Right ventricle myocardium superior (tissue), 1 donor: Measurements from ENCODE around the gene PGAP3. TPM values are rescaled to one million over a fixed set of nuclear protein-coding genes. Genes with fewer than 3 reads are reported as not detected.

Experiments used
- ATAC-seq: fragments of 200-7000 bp; cut with Tn5 transposase; one replicate; pipeline ENCODE4 v1.9.1; 2020; ENCODE audit warnings: mild to moderate bottlenecking; ENCODE audit not compliant: poor library complexity
- DNase-seq: peaks from one replicate; pipeline ENCODE4 v3.0.0-alpha.2; 2020
- intact Hi-C: fragments of 100-400 bp; cut with DNase I; formaldehyde crosslinking; loops from one replicate; pipeline ENCODE4 v1.11.2; 2022
- total RNA-seq: library from RNA; stranded (reverse); fragmentation: NEBNext Ultra II Directional; extraction: Animal tissue kit (Norgen Biotek cat#: 25700); gene quantifications from one replicate; pipeline ENCODE4 v1.2.1, GENCODE V29; 2021
- donor health status: DM: no; HTN: yes; CAD: no; lungs with severe emphysema.

Gene PGAP3
- total RNA-seq, 1 donor from 2014 or later: 10.0 TPM

DNA sequence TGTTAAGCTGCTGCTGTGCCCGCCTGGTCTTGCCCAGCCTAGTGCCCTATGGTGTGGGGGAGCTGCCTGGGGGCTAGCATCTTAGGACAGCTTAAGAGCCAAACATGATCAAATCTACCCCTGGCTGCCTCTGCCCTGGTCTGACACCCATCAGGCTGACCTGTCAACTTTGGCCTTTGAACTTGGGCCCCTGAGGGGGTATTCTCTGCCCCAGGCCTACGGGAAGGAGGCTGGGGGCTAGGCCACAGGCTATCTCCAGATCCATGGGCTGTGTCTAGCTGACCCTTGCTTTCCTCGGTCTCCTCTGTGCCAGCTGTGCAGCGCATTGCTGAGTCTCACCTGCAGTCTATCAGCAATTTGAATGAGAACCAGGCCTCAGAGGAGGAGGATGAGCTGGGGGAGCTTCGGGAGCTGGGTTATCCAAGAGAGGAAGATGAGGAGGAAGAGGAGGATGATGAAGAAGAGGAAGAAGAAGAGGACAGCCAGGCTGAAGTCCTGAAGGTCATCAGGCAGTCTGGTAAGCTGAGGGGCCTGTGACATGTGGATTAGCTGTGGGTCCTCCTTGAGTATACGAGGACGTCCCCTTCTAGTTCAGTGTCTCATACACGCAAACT is 54.2 kb downstream of the PGAP3 start:
- DNase-seq (no peak), ATAC-seq (no peak)
- intact Hi-C loops: no loop called here

DNA sequence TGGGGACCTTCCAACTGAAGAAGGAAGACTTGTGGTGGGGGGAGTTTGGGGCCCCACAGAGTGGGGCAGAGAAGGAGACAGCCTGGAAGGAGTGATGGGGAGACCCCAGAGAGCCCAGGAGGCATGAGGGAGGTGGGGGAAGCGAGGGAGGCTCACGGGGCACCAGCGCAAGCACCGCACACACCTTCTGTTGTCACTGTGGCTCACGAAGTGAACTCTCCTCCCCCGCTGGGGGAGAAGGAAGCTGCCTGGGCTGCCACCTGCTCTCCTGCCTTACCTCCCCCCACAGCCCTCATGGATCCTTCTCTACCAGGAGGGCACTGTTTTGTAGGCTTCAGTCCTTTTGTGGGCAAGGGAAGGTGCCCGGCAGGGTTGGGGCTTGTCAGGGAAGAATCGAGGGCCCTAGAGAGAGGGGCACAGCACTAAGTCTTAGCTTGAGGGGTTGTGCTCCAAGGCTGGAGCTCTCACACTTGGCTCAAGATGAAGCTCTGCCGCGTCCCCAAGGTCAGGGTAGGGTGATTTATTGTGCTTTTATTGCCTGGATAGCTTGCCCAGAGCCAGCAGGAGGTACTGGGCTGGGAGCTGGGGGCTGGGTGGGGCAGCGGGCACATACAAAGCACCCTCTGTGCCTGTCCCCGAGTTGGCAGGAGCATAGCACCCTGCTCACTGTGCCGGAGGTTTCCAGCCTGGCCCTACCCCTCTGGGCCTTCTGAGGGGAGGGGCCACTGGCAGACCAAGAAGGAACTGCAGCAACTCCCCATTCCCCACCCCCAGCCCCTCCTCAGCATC is 55.5 kb downstream of the PGAP3 start:
- ATAC-seq (no peak), DNase-seq (no peak)
- intact Hi-C loops: no loop called here

DNA sequence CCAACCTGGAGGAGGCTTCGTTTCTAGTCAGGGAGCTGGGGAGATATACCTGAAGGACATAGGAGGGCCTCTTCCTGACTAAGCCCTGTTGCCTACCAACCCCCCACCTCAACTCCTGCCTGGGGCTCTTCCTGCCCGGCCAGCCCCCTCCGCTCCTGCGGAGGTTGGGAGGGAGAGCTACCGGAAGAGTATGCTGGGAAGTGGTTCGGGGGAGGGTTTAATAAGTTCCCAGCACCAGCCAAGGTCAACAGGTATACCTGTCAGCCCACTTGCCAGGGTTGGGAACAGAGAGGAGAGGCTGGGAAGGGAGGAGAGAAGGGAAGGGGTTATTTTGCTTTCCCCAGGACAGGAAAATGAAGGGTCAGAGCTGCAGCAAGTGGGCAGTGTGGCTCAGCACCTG is 56.5 kb downstream of the PGAP3 start:
- no peak for ATAC-seq
- intact Hi-C loops: no loop called here
- DNase-seq: no peak

DNA sequence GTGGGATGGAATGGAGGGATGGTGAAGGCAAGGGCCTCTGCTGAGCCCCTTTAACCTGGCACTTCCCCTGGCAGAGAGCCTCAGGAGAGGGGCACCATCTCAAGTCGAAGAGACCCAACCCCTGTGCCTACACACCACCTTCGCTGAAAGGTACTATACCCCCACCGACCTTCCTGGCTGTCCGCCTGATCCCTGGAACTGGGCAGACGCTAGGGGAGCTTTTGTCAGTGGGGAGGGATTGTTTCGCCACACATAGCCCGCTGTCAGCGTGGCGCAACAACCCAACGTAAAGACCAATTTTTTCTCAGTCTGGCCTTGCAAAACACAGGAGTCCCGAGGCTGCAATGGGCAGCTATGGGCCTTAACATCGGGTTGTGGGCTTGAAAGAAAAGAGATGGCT is 58.0 kb downstream of the PGAP3 start:
- ATAC-seq (no peak), DNase-seq (no peak)
- intact Hi-C loops: no loop called here

DNA sequence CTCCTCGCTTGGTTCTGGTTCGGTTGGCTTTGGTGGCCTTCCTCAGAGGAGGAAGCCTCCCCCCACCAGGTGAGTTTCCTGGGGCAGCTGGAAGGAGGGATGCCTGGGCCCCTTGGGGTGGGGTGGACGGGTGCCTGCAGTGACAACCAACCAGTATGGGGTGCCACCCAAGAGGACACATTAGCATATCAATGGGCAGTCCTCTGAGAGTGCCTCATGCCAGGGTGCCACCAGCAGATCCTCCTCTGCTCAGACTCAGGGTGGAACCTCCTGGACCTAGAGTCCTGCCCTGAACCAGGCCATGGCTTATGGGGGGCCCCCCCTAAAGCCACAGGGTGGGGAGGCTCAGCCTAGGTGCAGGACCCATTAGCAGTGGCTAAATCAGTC is 58.4 kb downstream of the PGAP3 start:
- ATAC-seq (no peak), DNase-seq (no peak)
- intact Hi-C loops: no loop called here

DNA sequence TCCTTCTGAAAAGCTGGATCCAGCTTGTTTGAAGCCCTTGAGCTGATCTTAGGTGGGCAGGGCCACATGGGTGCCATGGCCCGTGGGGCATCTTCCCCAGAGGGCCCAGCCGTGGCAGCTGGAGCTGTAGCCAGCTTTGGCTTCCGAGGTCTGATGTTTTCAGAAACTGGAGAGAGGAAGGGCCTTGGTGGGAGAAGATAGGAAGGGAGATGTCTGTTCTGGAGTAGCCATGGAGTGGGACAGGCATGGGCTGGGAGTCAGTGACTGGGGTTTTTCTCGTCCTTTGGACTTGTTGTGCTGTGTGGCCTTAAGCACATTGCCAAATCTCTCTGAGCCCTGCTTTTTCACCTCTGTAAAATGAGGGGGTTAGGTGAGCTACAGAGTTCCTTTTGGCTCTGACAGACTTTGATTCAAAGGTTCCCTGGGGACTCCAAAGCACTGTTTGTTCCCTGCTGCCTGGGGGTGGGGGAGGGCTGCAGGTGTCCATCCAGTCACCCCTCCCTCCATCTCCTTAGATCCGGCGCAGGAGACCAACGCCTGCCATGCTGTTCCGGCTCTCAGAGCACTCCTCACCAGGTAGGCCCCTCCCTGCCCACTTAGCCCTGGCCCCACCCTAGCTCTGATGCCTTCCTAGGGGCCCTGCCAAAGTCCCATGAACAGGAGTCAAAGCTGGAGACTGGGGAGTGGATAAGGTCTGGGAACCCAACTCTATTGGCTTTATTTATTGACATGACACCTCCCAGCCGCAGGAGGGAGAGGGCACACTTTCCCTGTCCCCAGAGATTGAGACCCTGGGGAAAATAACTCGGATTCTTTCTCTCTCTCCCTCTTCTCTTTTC is 59.0 kb downstream of the PGAP3 start:
- intact Hi-C loops: no loop called here
- ATAC-seq (peak; percentile 5), DNase-seq (no peak)

DNA sequence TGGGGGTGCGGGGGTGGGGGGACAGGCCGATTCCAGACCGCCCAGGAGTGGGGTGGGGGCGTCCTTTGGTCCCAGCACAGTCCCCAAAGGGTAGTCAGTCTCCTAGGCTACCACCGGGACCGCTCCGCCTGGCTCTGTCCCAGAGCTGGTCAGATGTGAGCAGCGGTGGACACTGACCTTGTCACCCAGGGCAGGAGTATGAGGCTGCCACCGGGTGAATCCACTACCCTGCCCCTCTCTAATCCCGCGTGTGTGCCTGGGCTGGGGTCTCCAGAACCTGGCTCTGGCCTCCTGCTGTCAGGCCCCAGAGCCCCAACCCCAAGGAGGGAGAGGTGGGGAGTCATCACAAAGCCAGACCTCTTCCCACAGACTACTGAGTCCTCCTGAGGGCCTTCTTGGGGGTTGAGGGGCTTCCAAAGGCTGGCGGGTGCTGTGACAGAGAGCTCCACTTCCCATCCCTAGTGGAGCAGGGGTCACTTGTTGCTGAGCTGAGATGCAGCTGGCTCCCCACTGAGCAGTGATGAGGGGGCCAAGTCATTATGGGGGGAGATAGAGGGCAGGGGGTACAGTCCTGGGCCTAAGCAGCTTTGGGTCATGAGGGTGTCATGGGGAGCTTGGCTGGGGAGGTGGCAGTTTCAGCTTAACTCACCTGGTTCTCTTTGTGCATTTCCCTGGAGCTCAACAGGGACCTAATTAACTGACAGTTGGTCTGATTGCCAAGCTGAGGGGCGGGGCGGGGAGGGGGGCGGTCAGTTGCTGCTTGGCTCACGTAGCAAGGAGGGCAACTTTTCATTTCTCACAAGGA is 59.9 kb downstream of the PGAP3 start:
- no peak for ATAC-seq
- DNase-seq: no peak
- intact Hi-C loops: no loop called here

DNA sequence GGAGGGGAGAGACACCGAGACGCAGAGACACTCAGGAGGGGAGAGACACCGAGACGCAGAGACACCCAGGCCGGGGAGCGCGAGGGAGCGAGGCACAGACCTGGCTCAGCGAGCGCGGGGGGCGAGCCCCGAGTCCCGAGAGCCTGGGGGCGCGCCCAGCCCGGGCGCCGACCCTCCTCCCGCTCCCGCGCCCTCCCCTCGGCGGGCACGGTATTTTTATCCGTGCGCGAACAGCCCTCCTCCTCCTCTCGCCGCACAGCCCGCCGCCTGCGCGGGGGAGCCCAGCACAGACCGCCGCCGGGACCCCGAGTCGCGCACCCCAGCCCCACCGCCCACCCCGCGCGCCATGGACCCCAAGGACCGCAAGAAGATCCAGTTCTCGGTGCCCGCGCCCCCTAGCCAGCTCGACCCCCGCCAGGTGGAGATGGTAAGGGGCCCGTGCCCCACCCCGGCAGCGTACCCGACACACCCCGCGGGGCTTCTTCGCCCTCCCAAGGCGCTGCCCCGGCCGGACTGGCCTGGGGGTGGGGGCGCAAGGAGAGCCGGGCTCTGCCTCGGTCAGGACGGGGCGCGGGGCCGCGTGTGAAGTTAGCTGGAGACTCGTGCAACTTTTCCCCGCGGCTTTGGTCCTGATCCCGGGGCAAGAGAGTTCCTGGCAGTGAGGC is 60.7 kb downstream of the PGAP3 start:
- DNase-seq (no peak), ATAC-seq (no peak)
- intact Hi-C loops: no loop called here

DNA sequence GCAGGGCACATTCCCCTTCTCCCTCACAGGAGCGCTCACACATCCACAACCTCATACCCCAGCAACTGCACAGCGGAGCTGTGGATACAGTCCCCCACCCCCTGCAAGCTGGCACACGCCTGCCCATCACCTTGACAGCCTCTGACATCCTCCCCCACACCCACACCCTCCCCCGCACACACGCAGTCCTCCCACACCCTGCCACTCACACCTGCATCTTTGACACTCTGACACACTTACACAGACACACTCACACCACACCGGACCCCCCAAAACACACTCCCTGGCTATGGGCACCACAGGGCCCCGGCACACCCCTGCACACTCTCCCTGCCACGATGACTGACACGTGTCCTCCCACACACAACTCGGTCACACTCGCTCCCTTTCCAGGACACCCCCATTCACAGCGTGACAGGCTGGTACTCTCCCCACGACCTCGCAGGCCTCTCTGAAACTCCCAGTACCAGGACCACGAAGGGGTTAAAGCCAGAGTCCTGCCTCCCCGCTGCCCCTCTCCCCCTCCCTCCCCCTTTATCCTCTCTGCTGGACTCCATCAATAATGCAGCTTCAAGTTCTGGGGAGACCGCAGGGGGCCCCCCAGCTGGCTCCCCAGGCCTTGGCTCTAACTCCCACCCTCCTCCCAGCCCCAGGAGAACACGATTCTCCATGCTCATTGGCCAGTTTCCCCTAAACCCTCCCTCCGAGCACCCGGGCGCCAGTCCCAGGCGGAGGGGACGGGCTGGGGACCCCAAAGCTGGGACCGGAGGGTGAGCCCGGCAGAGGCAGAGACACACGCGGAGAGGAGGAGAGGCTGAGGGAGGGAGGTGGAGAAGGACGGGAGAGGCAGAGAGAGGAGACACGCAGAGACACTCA is 61.4 kb downstream of the PGAP3 start, which contains the start of gene PPP1R1B:
PPP1R1B (plus strand) TSS at position 782 of the 876 bp plus-strand sequence. CDS start 441 bp downstream, outside the sequence.
- intact Hi-C loops: no loop called here
- ATAC-seq (no peak), DNase-seq (no peak)

DNA sequence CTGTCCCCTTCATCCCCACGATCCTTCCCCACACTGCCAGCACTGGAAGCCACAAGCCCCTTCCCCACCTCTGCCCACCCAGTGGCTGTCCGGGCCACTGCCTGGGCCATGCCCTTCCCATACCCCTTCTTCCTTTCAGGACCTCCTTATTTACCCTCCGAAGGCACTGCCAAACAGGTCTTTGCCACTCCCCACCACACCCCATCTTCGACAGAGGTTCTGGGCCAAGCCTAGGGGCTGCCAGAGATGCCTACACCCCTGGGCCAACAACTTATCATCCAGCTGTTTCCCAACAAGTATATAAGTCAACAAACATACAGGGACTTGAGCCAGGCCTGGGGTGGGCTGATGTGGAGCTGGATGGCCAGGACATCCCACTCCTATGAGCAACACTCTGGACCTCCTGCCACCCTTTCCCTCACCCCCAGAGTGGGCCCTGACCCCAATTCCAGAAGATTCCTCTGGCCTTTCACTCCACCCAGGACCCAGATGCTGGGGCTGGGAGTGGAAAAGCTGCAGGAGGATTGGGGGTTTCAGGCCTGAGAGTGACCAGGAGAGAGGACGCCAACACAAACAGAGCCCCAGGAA is 62.6 kb downstream of the PGAP3 start:
- intact Hi-C loops: no loop called here
- DNase-seq (no peak), ATAC-seq (no peak)

DNA sequence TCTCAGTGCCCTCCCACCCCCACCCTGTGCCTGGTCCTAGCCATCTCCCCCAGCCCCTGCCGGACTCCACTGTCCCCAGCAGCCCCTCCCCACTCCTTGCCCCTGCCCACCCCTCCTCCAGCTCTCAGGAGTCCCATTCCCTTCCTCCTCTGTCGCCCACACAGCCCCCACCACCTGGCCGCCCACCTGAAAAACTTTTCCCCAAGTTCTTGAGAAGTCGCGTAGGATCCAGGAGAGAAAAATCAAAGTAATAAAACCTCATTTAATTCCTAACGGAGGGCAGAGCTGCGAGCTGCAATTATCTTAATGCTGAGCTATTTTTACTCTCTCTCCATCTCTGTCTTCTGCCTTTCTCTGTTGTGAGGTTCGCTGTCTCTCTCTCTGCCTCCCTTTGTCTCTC is 63.5 kb downstream of the PGAP3 start:
- DNase-seq: no peak
- no peak for ATAC-seq
- intact Hi-C loops: loop anchor here (5.0 kb wide), 1 partner anchor 128 kb away; no protein-coding TSS in a partner anchor

DNA sequence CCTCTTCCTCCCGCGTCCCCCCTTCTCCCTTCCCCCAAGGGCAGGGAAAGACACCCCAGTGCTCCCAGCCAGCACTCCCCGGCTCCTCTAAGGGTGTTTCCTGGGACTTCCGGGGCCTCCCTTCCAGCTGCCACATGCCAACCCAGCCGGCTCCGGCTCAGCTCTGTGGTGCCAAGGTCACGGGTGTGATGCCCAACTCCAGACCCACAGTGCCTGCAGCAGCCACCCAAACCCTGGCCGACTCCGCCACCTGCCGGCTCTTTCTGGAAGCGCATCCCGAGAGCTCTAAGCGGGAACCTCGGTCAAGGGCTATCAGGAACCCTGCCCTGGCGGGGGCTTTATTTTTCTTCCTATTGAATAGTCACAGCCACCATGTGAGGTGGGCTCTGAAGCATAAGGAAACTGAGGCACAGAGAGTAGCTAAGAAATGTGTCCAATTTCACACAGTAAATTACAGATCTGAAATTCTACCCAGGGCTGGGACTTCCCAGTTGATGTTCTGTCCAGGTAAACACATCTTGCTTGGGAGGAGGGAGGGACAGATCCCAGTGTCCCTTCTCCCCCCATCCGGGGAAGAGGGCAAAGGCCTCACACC is 64.4 kb downstream of the PGAP3 start:
- DNase-seq: peak; percentile 93
- peak; percentile 85 for ATAC-seq
- intact Hi-C loops: loop anchor here (2.0 to 5.0 kb wide), 2 partner anchors 75 to 129 kb away; no protein-coding TSS in a partner anchor

DNA sequence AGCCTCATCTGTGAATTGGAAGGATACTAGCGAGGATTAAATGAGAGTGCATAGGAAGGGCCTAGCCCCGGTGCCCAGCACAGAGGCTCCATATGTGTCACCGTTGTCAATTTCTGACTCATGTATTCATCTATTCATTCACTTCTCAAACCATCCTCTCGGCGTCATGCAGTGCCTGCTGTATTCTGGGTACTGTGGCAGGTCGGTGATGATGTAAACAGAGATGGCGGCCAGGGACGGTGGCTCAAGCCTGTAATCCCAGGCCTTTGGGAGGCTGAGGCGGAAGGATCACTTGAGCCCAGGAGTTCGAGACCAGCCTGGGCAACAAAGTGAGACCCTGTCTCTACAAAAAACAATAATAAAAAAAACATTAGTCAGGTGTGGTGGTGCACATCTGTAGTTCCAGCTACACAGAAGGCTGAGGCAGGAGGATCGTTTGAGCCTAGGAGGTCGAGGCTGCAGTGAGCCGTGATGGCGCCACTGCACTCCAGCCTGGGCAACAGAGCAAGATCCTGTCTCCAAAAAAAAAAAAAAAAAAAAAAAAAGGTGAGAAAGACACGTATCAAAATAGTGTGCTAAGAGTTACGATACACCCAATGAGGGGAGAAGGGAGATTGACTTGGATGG is 65.4 kb downstream of the PGAP3 start:
- intact Hi-C loops: loop anchor here (2.0 to 5.0 kb wide), 2 partner anchors 74 to 130 kb away; no protein-coding TSS in a partner anchor
- DNase-seq: no peak
- ATAC-seq: no peak

DNA sequence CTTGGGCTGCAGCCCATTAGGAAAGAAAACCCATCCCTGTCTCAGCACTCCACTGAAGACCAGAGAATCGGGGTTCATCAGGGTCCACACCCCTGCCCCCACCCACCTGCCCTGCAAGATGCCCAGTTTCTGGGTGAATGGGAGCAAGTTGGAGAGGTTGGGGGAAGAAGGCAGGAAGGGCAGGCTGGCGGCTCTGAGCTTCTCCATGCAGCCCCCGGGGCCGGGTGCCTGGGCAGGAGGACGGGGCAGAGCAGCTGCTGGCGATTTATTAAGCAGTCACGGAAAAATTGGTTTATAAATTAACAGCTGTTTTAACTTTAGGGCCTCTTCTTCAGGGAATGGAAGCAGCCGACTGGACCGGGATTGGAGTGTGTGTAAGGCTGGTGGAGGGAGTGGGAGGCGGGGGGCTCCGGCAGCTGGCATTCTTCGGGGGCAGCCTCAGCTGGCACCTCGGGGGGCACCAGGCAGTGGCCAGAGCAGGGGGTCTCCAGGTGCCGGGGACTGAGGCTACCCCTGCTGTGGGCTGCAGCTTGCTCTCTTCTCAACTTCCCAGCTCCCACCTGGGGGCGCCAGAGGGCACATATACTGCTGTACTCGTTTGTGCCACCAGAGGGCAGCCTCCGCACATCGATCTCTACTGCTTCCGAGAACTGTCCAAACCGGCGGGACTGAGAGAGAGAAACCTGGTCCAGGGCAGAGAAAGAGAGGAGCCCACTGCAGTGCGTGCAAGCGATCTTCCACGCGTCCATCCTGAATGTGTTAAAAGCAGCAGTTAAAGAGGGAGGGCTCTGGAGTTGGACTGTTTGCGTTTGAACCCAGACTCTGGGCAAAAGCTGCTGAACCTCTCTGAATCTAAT is 66.1 kb downstream of the PGAP3 start:
- DNase-seq (peak; percentile 92), ATAC-seq (peak; percentile 79)
- intact Hi-C loops: loop anchor here (2.0 to 5.0 kb wide), 2 partner anchors 73 to 131 kb away; no protein-coding TSS in a partner anchor
